CD4-positive, alpha-beta memory T cell (primary cell): ENCODE measurements around the gene DIP2C. TPM values are rescaled to one million over a fixed set of nuclear protein-coding genes. Genes with fewer than 3 reads are reported as not detected.

Source experiments
- CTCF ChIA-PET: fragments of 350-600 bp; sonication (Branson Sonifier 250); formaldehyde crosslinking; loops from one replicate; lab custom pipeline; 2021; ENCODE audit warnings: inconsistent platforms; ENCODE audit not compliant: partially characterized antibody; lab: Charles Lee
- POLR2A ChIA-PET: fragments of 350-600 bp; sonication (Branson Sonifier 250); formaldehyde crosslinking; loops from one replicate; lab custom pipeline; 2021; ENCODE audit not compliant: partially characterized antibody; lab: Charles Lee
- DNase-seq, 5 donors: peaks; one replicate each; pipeline versions ENCODE4 v3.0.0 to v3.0.0-alpha.2; 2020 to 2022; ENCODE audit warnings: mixed read lengths in 1 of 5
- H3K27ac ChIP-seq: one replicate; pipeline ENCODE4 v1.7.0; 2013; ENCODE audit warnings: low read depth, low read length
- H3K27me3 ChIP-seq: 2 replicates; pipeline ENCODE4 v1.7.0; 2013; ENCODE audit warnings: mild to moderate bottlenecking, low read length, moderate library complexity; ENCODE audit not compliant: insufficient read depth
- H3K36me3 ChIP-seq: 2 replicates; pipeline ENCODE4 v1.7.0; 2013; ENCODE audit warnings: mild to moderate bottlenecking, low read length, moderate library complexity; ENCODE audit not compliant: insufficient read depth
- H3K4me1 ChIP-seq: 2 replicates; pipeline ENCODE4 v1.7.0; 2013; ENCODE audit warnings: mild to moderate bottlenecking, low read length, moderate library complexity; ENCODE audit not compliant: insufficient read depth
- H3K4me3 ChIP-seq, 2 donors: one replicate each; pipeline ENCODE4 v1.7.0; 2013; ENCODE audit warnings: low read length in 2 of 2, mild to moderate bottlenecking in 1 of 2
- H3K9me3 ChIP-seq, 2 donors: one replicate each; pipeline ENCODE4 v1.7.0; 2013; ENCODE audit warnings: low read length in 2 of 2, control low read depth in 1 of 2; ENCODE audit not compliant: control insufficient read depth in 1 of 2
- H3K27ac Mint-ChIP-seq, 7 donors: one replicate each; pipeline ENCODE4 v1.8.0; 2020 to 2021; ENCODE audit warnings: mixed read lengths in 7 of 7, mild to moderate bottlenecking in 6 of 7, inconsistent platforms in 3 of 7, moderate library complexity in 3 of 7
- H3K27me3 Mint-ChIP-seq, 2 donors: one replicate each; pipeline ENCODE4 v1.8.0; 2020 to 2021; ENCODE audit warnings: mixed read lengths in 2 of 2
- H3K36me3 Mint-ChIP-seq, 2 donors: one replicate each; pipeline ENCODE4 v1.8.0; 2020 to 2021; ENCODE audit warnings: mixed read lengths in 2 of 2, inconsistent platforms in 1 of 2, mild to moderate bottlenecking in 1 of 2
- H3K4me1 Mint-ChIP-seq, 4 donors: one replicate each; pipeline ENCODE4 v1.8.0; 2020 to 2021; ENCODE audit warnings: mixed read lengths in 4 of 4, mild to moderate bottlenecking in 1 of 4
- H3K4me3 Mint-ChIP-seq, 8 donors: one replicate each; pipeline ENCODE4 v1.8.0; 2020 to 2021; ENCODE audit warnings: mixed read lengths in 8 of 8, mild to moderate bottlenecking in 7 of 8, moderate library complexity in 6 of 8, inconsistent platforms in 3 of 8
- H3K9me3 Mint-ChIP-seq, 8 donors: one replicate each; pipeline ENCODE4 v1.8.0; 2020 to 2021; ENCODE audit warnings: mixed read lengths in 8 of 8, mild to moderate bottlenecking in 5 of 8, inconsistent platforms in 3 of 8, moderate library complexity in 1 of 8
- intact Hi-C: fragments of 100-400 bp; cut with micrococcal nuclease; formaldehyde crosslinking; loops from one replicate; pipeline ENCODE4 v1.15.1; 2023
- polyA plus RNA-seq, 2 donors: library from polyadenylated mRNA; unstranded; fragments of 300-500 nt; fragmentation: Illumina TruSeq; gene quantifications; one replicate each; pipeline ENCODE4 v1.2.3, GENCODE V29; 2021
- total RNA-seq, 2 experiments: library from RNA; stranded (reverse); gene quantifications; one replicate each; pipeline ENCODE4 v1.2.3, GENCODE V29; 2021

The DIP2C gene
- total and polyA plus RNA-seq, 4 experiments from 2014 or later, result 1.1 to 6.0 (median 3.9) TPM

DNA sequence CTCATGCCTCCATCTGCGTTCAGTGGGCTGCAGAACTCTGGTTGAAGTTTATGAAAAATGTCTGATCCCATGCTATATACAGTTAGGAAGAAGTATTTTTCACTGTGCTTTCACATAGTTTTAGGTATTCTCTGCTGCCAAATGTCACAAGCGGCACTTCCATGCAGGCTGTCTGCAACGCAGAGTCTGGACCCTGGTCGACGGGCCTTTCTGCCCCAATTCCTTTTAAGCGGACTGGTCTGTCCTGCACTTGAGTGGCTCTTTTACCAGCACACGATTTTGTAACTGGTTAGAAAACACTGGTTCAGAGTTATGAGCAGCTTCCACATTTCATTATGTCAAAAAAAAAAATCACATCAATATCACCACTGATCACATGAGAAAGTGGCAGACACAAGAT lies 143.0 kb downstream of the DIP2C start:
- Mint-ChIP-seq H3K36me3 (no peaks in the 10 kb centered on the region), H3K9me3 (peaks cover 0 to under 1% (median 0%) of the 10 kb centered on the region in 8 donors), H3K27ac (no peak overlapping the region), H3K27me3 (peaks cover 19 to 23% of the 10 kb centered on the region in 2 donors), H3K4me3 (no peak overlapping the region), H3K4me1 (peaks cover 0 to 5% (median under 1%) of the 10 kb centered on the region in 4 donors)
- Histone ChIP-seq H3K27ac (no peak overlapping the region), H3K9me3 (no peaks in the 10 kb centered on the region), H3K36me3 (no peaks in the 10 kb centered on the region), H3K27me3 (peaks cover 4% of the 10 kb centered on the region), H3K4me3 (no peak overlapping the region), H3K4me1 (no peaks in the 10 kb centered on the region)
- intact Hi-C loops, result no loop called here
- no peak for DNase-seq
- ChIA-PET POLR2A (no interaction called here), CTCF (no interaction called here)

DNA sequence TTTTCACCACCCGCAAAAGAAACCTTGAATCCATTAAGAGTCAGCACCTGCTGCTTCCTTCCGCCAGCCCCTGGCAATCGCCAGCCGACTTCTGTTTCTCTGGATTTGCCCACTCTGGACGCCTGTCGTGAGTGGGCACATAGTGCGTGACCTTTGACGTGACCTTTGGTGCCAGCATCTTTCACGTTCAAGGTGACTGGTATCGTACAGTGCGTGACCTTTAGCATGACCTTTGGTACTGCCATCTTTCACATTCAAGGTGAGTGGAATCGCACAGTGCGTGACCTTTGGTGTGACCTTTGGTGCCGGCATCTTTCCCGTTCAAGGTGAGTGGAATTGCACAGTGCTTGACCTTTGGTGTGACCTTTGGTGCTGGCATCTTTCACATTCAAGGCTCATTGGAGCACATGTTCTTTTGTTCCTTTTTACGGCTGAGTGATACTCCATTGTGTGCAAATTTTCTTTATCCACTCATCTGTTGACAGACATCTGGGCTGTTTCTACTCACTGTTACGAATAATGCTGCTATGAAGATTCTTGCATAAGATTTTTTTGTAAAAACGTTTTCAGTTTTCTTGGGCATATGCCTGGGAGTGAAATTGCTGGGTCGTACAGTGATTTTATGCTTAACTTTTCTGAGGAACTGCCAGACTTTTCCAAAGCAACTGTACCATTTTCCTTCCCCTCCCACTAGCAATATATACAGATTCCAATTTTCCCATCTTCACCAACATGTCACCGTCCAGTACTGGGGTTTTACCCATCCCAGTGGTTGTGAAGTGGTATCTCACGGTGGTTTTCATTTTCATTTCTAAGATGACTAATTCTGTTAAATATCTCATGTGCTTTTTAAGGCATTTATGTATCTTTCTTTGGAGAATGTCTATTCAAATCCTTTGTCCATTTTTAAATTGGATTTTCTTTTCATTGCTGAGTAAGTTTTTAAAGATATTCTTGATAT lies 145.3 kb downstream of the DIP2C start:
- H3K4me3 ChIP-seq, result no peak overlapping the region
- peaks cover 0 to 1% (median 0%) of the 10 kb centered on the region in 8 donors for H3K9me3 Mint-ChIP-seq
- no peak for DNase-seq
- no peaks in the 10 kb centered on the region for H3K36me3 Mint-ChIP-seq
- H3K27me3 Mint-ChIP-seq, result peaks cover 31 to 32% of the 10 kb centered on the region in 2 donors
- no peaks in the 10 kb centered on the region for H3K36me3 ChIP-seq
- no peaks in the 10 kb centered on the region for H3K9me3 ChIP-seq
- H3K27ac ChIP-seq, result no peak overlapping the region
- no peaks in the 10 kb centered on the region for H3K4me1 ChIP-seq
- H3K4me1 Mint-ChIP-seq, result peaks cover 0 to 15% (median 3%) of the 10 kb centered on the region in 4 donors
- CTCF ChIA-PET, result no interaction called here
- POLR2A ChIA-PET, result no interaction called here
- peak overlapping the region in 1 of 7 donors; percentile 56 for H3K27ac Mint-ChIP-seq
- H3K4me3 Mint-ChIP-seq, result no peak overlapping the region
- H3K27me3 ChIP-seq, result peaks cover 4% of the 10 kb centered on the region
- intact Hi-C loops, result no loop called here

DNA sequence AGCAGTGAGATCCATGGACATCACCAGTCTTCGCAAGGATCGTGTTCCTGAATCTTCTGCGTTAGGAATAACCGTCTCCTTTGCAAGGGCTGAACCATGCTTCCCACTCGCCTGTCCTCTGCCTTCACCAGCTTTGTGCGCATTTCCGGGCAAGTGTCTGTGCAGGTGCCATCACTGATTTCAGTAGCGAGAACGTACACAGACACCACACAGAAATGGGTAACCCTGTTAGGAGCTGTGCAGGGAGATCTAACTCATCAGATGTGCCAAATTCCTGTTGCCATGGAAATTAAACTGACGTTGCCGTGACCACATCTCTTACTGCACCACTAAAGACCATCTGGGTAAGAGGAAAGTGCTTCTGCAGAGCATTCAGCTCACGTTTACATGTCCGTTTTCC lies 146.3 kb downstream of the DIP2C start:
- no peak overlapping the region for H3K27ac ChIP-seq
- H3K4me3 Mint-ChIP-seq, result no peak overlapping the region
- no peak for DNase-seq
- H3K4me1 Mint-ChIP-seq, result peaks cover 0 to 15% (median 3%) of the 10 kb centered on the region in 4 donors
- H3K36me3 ChIP-seq, result no peaks in the 10 kb centered on the region
- no peaks in the 10 kb centered on the region for H3K36me3 Mint-ChIP-seq
- H3K9me3 ChIP-seq, result no peaks in the 10 kb centered on the region
- CTCF ChIA-PET, result no interaction called here
- POLR2A ChIA-PET, result no interaction called here
- peaks cover 4% of the 10 kb centered on the region for H3K27me3 ChIP-seq
- no peak overlapping the region for H3K4me3 ChIP-seq
- no peak overlapping the region for H3K27ac Mint-ChIP-seq
- peaks cover 29 to 30% of the 10 kb centered on the region in 2 donors for H3K27me3 Mint-ChIP-seq
- H3K4me1 ChIP-seq, result no peaks in the 10 kb centered on the region
- peaks cover 0 to 1% (median 0%) of the 10 kb centered on the region in 8 donors for H3K9me3 Mint-ChIP-seq
- intact Hi-C loops, result no loop called here

DNA sequence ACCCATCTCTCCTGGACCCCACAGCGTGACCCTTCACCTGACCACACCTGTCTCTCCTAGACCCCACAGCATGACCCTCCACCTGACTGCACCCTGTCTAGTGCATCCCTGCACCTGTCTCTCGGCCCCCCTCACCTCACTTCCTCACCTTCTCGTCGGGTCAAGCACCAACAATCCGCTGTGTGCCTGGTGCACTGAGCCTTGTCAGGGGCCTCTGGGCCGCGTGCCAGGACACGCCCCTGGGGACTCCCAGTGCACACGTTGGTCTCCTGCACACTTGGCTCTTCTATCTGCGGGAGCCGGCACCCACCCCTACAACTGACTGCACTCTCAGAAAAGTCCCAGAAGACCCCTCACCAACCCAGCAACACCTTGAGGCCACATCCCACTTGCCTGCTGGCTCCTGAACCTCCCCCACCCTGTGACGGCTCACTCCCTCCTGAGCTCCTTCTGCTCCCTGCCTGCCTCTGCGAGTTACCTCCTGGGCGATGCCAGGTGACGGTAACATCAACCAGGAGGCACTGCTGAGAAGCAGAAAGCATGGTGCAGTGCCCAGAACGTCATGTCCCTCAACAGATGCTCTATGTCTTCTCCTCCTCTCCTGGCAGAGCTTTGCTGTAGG lies 147.6 kb downstream of the DIP2C start:
- peaks cover 0 to 1% (median 0%) of the 10 kb centered on the region in 8 donors for H3K9me3 Mint-ChIP-seq
- ChIA-PET CTCF (no interaction called here), POLR2A (no interaction called here)
- H3K4me1 Mint-ChIP-seq, result peaks cover 0 to 15% (median 3%) of the 10 kb centered on the region in 4 donors
- intact Hi-C loops, result no loop called here
- no peak overlapping the region for H3K4me3 ChIP-seq
- no peak for DNase-seq
- no peaks in the 10 kb centered on the region for H3K9me3 ChIP-seq
- no peaks in the 10 kb centered on the region for H3K4me1 ChIP-seq
- no peaks in the 10 kb centered on the region for H3K36me3 ChIP-seq
- H3K36me3 Mint-ChIP-seq, result no peaks in the 10 kb centered on the region
- H3K27ac Mint-ChIP-seq, result no peak overlapping the region
- no peak overlapping the region for H3K4me3 Mint-ChIP-seq
- H3K27me3 Mint-ChIP-seq, result peaks cover 23 to 33% of the 10 kb centered on the region in 2 donors
- no peak overlapping the region for H3K27ac ChIP-seq
- H3K27me3 ChIP-seq, result no peaks in the 10 kb centered on the region

DNA sequence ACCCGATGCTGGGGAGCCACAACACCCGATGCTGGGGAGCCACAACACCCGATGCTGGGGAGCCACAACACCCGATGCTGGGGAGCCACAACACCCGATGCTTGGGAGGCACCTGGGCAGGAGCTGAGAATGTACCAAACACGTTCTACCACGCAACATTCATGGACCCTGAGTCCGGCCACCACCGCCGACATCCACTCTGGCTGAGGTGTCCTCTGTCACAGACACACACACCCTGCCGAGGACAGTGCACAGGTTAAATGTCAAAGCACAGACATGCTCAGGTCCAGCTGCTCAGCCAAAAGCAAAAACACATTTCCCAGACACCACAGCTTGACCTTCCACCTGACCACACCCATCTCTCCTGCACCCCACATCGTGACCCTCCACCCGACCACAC lies 148.4 kb downstream of the DIP2C start:
- no peak for DNase-seq
- Histone ChIP-seq H3K4me3 (no peak overlapping the region), H3K9me3 (no peaks in the 10 kb centered on the region), H3K27ac (no peak overlapping the region), H3K36me3 (no peaks in the 10 kb centered on the region), H3K4me1 (no peaks in the 10 kb centered on the region), H3K27me3 (no peaks in the 10 kb centered on the region)
- ChIA-PET CTCF (interaction anchor here (1.2 kb wide), 1 partner anchor 13 kb away, joined by 3 read pairs; no protein-coding TSS in a partner anchor), POLR2A (no interaction called here)
- H3K9me3 Mint-ChIP-seq, result peaks cover 0 to 1% (median 0%) of the 10 kb centered on the region in 8 donors
- H3K4me3 Mint-ChIP-seq, result no peak overlapping the region
- peaks cover 0 to 15% (median 3%) of the 10 kb centered on the region in 4 donors for H3K4me1 Mint-ChIP-seq
- no peak overlapping the region for H3K27ac Mint-ChIP-seq
- H3K27me3 Mint-ChIP-seq, result peaks cover 22 to 34% of the 10 kb centered on the region in 2 donors
- no peaks in the 10 kb centered on the region for H3K36me3 Mint-ChIP-seq
- intact Hi-C loops, result no loop called here

DNA sequence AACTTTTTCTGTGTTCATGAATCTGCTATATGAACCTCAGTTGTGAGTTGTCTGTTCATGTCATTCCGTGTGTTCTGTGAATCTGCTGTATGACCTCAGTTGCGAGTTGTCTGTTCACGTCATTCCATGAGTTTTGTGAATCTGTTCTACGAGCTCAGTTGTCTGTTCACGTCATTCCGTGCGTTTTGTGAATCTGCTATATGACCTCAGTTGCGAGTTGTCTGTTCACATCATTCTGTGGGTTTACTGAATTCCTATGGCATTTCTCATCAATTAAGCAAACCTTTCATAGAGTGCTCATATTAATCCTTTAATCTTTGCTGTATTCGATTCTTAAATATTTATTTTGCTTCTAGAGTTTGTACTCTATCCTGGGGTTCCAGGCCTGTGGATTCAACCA lies 150.6 kb downstream of the DIP2C start:
- peaks cover 24 to 30% of the 10 kb centered on the region in 2 donors for H3K27me3 Mint-ChIP-seq
- Histone ChIP-seq H3K4me3 (no peak overlapping the region), H3K9me3 (no peaks in the 10 kb centered on the region), H3K27ac (no peak overlapping the region), H3K36me3 (no peaks in the 10 kb centered on the region), H3K4me1 (no peaks in the 10 kb centered on the region), H3K27me3 (no peaks in the 10 kb centered on the region)
- no peak overlapping the region for H3K4me3 Mint-ChIP-seq
- intact Hi-C loops, result no loop called here
- no peak overlapping the region for H3K27ac Mint-ChIP-seq
- no peaks in the 10 kb centered on the region for H3K36me3 Mint-ChIP-seq
- H3K9me3 Mint-ChIP-seq, result peaks cover 0 to 1% (median 0%) of the 10 kb centered on the region in 8 donors
- DNase-seq, result no peak
- ChIA-PET CTCF (no interaction called here), POLR2A (no interaction called here)
- peaks cover 0 to 15% (median 3%) of the 10 kb centered on the region in 4 donors for H3K4me1 Mint-ChIP-seq

DNA sequence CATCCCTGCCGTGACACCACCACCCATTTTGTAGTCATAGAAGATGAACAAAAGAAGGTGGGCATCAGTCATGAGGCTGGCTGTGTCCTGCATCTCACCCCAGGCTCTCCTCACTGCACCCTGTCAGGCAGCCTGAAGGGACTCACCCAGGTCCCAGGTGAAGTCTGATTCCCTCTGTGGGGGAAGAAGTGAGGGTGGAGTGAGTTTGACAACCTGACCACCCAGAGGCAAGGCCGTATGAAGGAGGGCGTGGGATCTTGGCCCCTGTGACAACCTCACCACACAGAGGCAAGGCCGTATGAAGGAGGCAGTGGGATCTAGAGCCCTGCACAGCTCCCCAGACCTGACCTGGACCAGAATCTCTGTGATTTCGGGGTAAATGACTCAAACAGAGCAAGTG lies 152.5 kb downstream of the DIP2C start:
- DNase-seq, result no peak
- Histone ChIP-seq H3K4me3 (no peak overlapping the region), H3K9me3 (no peaks in the 10 kb centered on the region), H3K27me3 (no peaks in the 10 kb centered on the region), H3K36me3 (no peaks in the 10 kb centered on the region), H3K4me1 (no peaks in the 10 kb centered on the region), H3K27ac (no peak overlapping the region)
- Mint-ChIP-seq H3K36me3 (no peaks in the 10 kb centered on the region), H3K27ac (no peak overlapping the region), H3K9me3 (peaks cover 0 to 1% (median 0%) of the 10 kb centered on the region in 8 donors), H3K4me1 (peaks cover 0 to 12% (median 2%) of the 10 kb centered on the region in 4 donors), H3K27me3 (peaks cover 21 to 25% of the 10 kb centered on the region in 2 donors), H3K4me3 (no peak overlapping the region)
- ChIA-PET CTCF (no interaction called here), POLR2A (no interaction called here)
- intact Hi-C loops, result no loop called here
